Activated T-cell treated with anti-CD3 and anti-CD28 coated beads, Interleukin-2, amount 50 U/mL, for 72 hours (primary cell): Measurements from ENCODE around the gene VPS39. TPM values are rescaled to one million over a fixed set of nuclear protein-coding genes. Genes with fewer than 3 reads are reported as not detected.
"Not testable (repeated sequence)": the region's sequence is repeated elsewhere in the genome, so short reads cannot be mapped to it uniquely, and the experiment has no call there.

Source experiments
- ATAC-seq, 2 donors: fragments of 150-1000 bp; cut with Tn5 transposase; replicated peaks in 1 of 2; 2 replicates each; pipeline ENCODE4 v1.10.0; 2021; ENCODE audit warnings: moderate library complexity in 2 of 2, mild to moderate bottlenecking in 1 of 2
- DNase-seq, 2 donors: peaks; one replicate each; pipeline ENCODE4 v3.0.0; 2021 to 2022; ENCODE audit warnings: mixed read lengths in 1 of 2
- H3K27ac Mint-ChIP-seq: one replicate; pipeline ENCODE4 v1.8.0; 2022; ENCODE audit warnings: mild to moderate bottlenecking, moderate library complexity, mixed read lengths
- H3K27me3 Mint-ChIP-seq: one replicate; pipeline ENCODE4 v1.8.0; 2022; ENCODE audit warnings: low read depth, mixed read lengths
- H3K36me3 Mint-ChIP-seq, 2 donors: one replicate each; pipeline ENCODE4 v1.8.0; 2022; ENCODE audit warnings: mixed read lengths in 2 of 2, mild to moderate bottlenecking in 1 of 2; ENCODE audit not compliant: insufficient read depth in 2 of 2
- H3K4me1 Mint-ChIP-seq: one replicate; pipeline ENCODE4 v1.8.0; 2022; ENCODE audit warnings: low read depth, mixed read lengths
- H3K4me3 Mint-ChIP-seq, 2 donors: one replicate each; pipeline ENCODE4 v1.8.0; 2022; ENCODE audit warnings: mild to moderate bottlenecking in 2 of 2, mixed read lengths in 2 of 2, moderate library complexity in 2 of 2
- H3K9me3 Mint-ChIP-seq, 2 donors: one replicate each; pipeline ENCODE4 v1.8.0; 2022; ENCODE audit warnings: mixed read lengths in 2 of 2
- total RNA-seq, 2 donors: library from RNA; stranded (reverse); gene quantifications; one replicate each; pipeline ENCODE4 v1.2.3, GENCODE V29; 2022

Gene VPS39
- 10 to 100 TPM; 79.8 to 95.3 TPM for total RNA-seq

GRCh38 chr15:42207674-42208579, at the start of gene VPS39:
VPS39 (minus strand) TSS chr15:42208304; CDS start chr15:42208153, 151 bp downstream.
- H3K9me3 Mint-ChIP-seq: peaks cover 0 to 2% of the 10 kb centered on the region in 2 donors
- peaks cover 6 to 7% of the 10 kb centered on the region in 2 donors for H3K36me3 Mint-ChIP-seq
- peak; percentile 87 for DNase-seq
- H3K27me3 Mint-ChIP-seq: no peaks in the 10 kb centered on the region
- peaks cover 48% of the 10 kb centered on the region for H3K4me1 Mint-ChIP-seq
- peak; percentile 96 to 97 for ATAC-seq
- H3K27ac Mint-ChIP-seq: peak within 1 kb of the TSS; percentile 97
- H3K4me3 Mint-ChIP-seq: peak within 1 kb of the TSS; percentile 94 to 98

DNA sequence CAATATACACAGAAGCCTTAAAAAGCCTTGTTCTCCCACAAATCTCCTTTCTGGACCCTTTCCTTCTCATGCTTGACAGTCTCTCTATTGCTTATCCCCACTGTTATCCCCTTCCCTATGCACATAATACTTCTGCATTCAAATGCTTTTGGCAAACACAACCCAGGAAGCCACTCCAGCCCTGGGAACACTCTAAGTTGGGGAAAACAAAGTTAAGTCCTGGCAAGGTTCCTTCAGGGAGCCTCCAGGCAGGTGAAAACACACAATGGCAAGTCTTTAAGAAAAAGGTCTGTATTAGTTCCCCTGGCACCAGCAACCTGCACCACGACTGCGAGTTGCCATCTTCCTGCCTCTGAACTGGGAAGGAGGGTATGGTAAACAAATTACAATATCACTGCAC, 45.2 kb upstream of the VPS39 start:
- no peak for DNase-seq
- peaks cover 7 to 14% of the 10 kb centered on the region in 2 donors for H3K9me3 Mint-ChIP-seq
- no peak overlapping the region for H3K4me3 Mint-ChIP-seq
- H3K27me3 Mint-ChIP-seq: no peaks in the 10 kb centered on the region
- ATAC-seq: no peak
- H3K27ac Mint-ChIP-seq: no peak overlapping the region
- H3K4me1 Mint-ChIP-seq: no peaks in the 10 kb centered on the region
- peaks cover 16 to 38% of the 10 kb centered on the region in 2 donors for H3K36me3 Mint-ChIP-seq

- no peak overlapping the region for H3K4me3 Mint-ChIP-seq
- no peak for ATAC-seq
- H3K4me1 Mint-ChIP-seq: peaks cover 8% of the 10 kb centered on the region
- no peak for DNase-seq
- no peaks in the 10 kb centered on the region for H3K9me3 Mint-ChIP-seq
- no peak overlapping the region for H3K27ac Mint-ChIP-seq
- H3K27me3 Mint-ChIP-seq: no peaks in the 10 kb centered on the region
- H3K36me3 Mint-ChIP-seq: peaks cover 7 to 18% of the 10 kb centered on the region in 2 donors
Measured at GRCh38 chr15:42240823-42241222, 32.7 kb upstream of the VPS39 start.

- no peaks in the 10 kb centered on the region for H3K27me3 Mint-ChIP-seq
- ATAC-seq (no peak), DNase-seq (no peak)
- H3K36me3 Mint-ChIP-seq: peaks cover 9 to 18% of the 10 kb centered on the region in 2 donors
- no peak overlapping the region for H3K4me3 Mint-ChIP-seq
- H3K4me1 Mint-ChIP-seq: peaks cover 8% of the 10 kb centered on the region
- no peaks in the 10 kb centered on the region for H3K9me3 Mint-ChIP-seq
- peak overlapping the region; percentile 20 for H3K27ac Mint-ChIP-seq
Measured at GRCh38 chr15:42239528-42240182, 31.6 kb upstream of the VPS39 start.

DNA sequence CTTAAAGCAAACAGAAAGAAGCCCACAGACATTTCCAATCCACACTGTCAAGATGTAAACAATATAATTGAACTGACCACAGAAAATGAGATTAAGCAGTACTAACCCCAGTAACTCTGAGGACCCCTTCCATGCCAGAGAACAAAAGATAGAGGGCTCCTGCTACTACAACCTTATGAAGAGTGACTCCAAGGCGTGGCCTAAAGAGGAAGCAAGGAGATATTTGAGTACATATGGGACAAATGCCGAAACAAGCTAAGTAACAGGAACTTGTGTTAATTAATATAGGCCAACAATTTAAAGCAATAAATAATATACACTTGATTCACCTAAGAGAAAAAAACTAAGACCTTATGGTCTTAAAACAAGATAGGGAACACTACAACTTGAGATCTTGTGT, 25.0 kb upstream of the VPS39 start:
- no peaks in the 10 kb centered on the region for H3K9me3 Mint-ChIP-seq

GRCh38 chr15:42232606-42233005, 24.5 kb upstream of the VPS39 start:
- Mint-ChIP-seq H3K9me3 (no peaks in the 10 kb centered on the region), H3K36me3 (peaks cover 4 to 10% of the 10 kb centered on the region in 2 donors), H3K27ac (peak overlapping the region; percentile 61), H3K4me1 (no peaks in the 10 kb centered on the region), H3K27me3 (no peaks in the 10 kb centered on the region), H3K4me3 (no peak overlapping the region)
- DNase-seq (no peak), ATAC-seq (no peak)

More for the DNA sequence above, 25.0 kb upstream of the VPS39 start:
- peaks cover 4 to 10% of the 10 kb centered on the region in 2 donors for H3K36me3 Mint-ChIP-seq
- no peaks in the 10 kb centered on the region for H3K4me1 Mint-ChIP-seq
- H3K27me3 Mint-ChIP-seq: no peaks in the 10 kb centered on the region
- no peak overlapping the region for H3K4me3 Mint-ChIP-seq
- no peak overlapping the region for H3K27ac Mint-ChIP-seq
- ATAC-seq (no peak), DNase-seq (no peak)

GRCh38 chr15:42231088-42231487, 23.0 kb upstream of the VPS39 start:
- Mint-ChIP-seq H3K27me3 (no peaks in the 10 kb centered on the region), H3K27ac (no peak overlapping the region), H3K36me3 (peaks cover 6 to 8% of the 10 kb centered on the region in 2 donors), H3K4me1 (no peaks in the 10 kb centered on the region), H3K9me3 (no peaks in the 10 kb centered on the region), H3K4me3 (no peak overlapping the region)
- DNase-seq: no peak
- ATAC-seq: no peak

- not testable (repeated sequence) for H3K27ac Mint-ChIP-seq, H3K4me1 Mint-ChIP-seq, H3K27me3 Mint-ChIP-seq, DNase-seq, ATAC-seq, H3K4me3 Mint-ChIP-seq, H3K9me3 Mint-ChIP-seq
- H3K36me3 Mint-ChIP-seq: peaks cover 3 to 11% of the 10 kb centered on the region in 2 donors
Measured at GRCh38 chr15:42228981-42229380, 20.9 kb upstream of the VPS39 start.

DNA sequence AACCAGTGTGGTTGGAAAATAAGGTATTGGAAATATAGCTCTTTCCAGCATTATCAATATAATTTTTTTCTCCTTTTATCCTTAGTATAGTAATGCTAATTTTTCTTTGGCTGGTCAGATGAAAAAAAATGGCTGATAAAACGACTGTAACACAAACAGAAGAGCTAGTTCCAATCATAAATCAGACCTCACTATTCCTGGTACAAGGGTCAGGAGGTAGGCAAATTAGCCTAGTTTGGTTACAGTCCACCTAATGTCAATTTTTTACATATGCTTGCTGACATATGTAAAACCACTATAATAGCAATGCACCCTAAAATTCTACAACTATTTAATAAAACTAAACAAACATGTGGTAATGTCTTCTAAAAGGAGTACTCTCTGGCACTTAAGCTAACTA, 19.9 kb upstream of the VPS39 start:
- Mint-ChIP-seq H3K4me1 (no peaks in the 10 kb centered on the region), H3K27ac (no peak overlapping the region), H3K27me3 (no peaks in the 10 kb centered on the region), H3K4me3 (no peak overlapping the region), H3K36me3 (peaks cover 3 to 11% of the 10 kb centered on the region in 2 donors), H3K9me3 (no peaks in the 10 kb centered on the region)
- ATAC-seq (no peak), DNase-seq (no peak)

- no peaks in the 10 kb centered on the region for H3K27me3 Mint-ChIP-seq
- no peak for ATAC-seq
Measured at GRCh38 chr15:42226648-42227047, 18.5 kb upstream of the VPS39 start.

GRCh38 chr15:42220216-42220615, 12.1 kb upstream of the VPS39 start:
- H3K4me3 Mint-ChIP-seq: no peak overlapping the region
- H3K27me3 Mint-ChIP-seq: no peaks in the 10 kb centered on the region
- H3K9me3 Mint-ChIP-seq: no peaks in the 10 kb centered on the region
- peaks cover 2 to 15% of the 10 kb centered on the region in 2 donors for H3K36me3 Mint-ChIP-seq
- no peak overlapping the region for H3K27ac Mint-ChIP-seq
- DNase-seq: no peak
- no peak for ATAC-seq
- H3K4me1 Mint-ChIP-seq: peaks cover 15% of the 10 kb centered on the region

More at GRCh38 chr15:42226648-42227047, 18.5 kb upstream of the VPS39 start:
- Mint-ChIP-seq H3K9me3 (no peaks in the 10 kb centered on the region), H3K4me1 (no peaks in the 10 kb centered on the region), H3K36me3 (peaks cover 3 to 11% of the 10 kb centered on the region in 2 donors), H3K27ac (no peak overlapping the region), H3K4me3 (no peak overlapping the region)
- no peak for DNase-seq

- ATAC-seq (no peak), DNase-seq (no peak)
- peaks cover 2 to 11% of the 10 kb centered on the region in 2 donors for H3K36me3 Mint-ChIP-seq
- no peaks in the 10 kb centered on the region for H3K27me3 Mint-ChIP-seq
- H3K9me3 Mint-ChIP-seq: no peaks in the 10 kb centered on the region
- H3K4me3 Mint-ChIP-seq: no peak overlapping the region
- H3K27ac Mint-ChIP-seq: peak overlapping the region; percentile 82
- H3K4me1 Mint-ChIP-seq: peaks cover 24% of the 10 kb centered on the region
Measured at GRCh38 chr15:42218953-42219592, 11.0 kb upstream of the VPS39 start.

DNA sequence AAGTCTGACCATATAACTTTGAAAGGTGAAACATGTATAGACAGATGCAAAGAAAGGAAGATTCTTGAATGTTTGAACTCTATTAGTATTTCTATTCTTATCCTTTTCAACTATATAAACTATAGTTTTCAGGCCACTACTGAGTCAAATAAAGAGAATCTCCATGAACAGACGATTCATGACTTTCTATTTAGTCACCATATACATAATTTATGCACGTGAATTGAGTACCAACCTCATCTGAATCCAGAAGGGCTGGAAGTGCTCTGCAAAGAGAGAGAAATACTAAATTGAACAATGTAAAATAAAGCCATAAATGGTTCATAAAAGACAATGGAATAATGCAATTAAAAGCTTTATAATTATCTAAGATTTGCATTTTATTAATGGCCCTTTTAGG, 9.5 kb upstream of the VPS39 start:
- peaks cover 2 to 11% of the 10 kb centered on the region in 2 donors for H3K36me3 Mint-ChIP-seq

More for the DNA sequence above, 9.5 kb upstream of the VPS39 start:
- Mint-ChIP-seq H3K27me3 (no peaks in the 10 kb centered on the region), H3K4me3 (no peak overlapping the region), H3K9me3 (no peaks in the 10 kb centered on the region), H3K4me1 (peaks cover 25% of the 10 kb centered on the region), H3K27ac (no peak overlapping the region)
- ATAC-seq: no peak
- no peak for DNase-seq
